Endothelial cell of umbilical vein (primary cell): ENCODE results near the gene SF3B4. TPM values are rescaled to one million over a fixed set of nuclear protein-coding genes. Genes with fewer than 3 reads are reported as not detected.

Source experiments
- BruUV-seq: library from RNA; stranded (reverse); fragments of 400-500 nt; replicated peaks from 2 replicates; lab custom pipeline; 2021; lab: Mats Ljungman, UMichigan
- CTCF ChIA-PET: fragments of 300-600, 350-600 bp; sonication (Branson Sonifier 250); formaldehyde crosslinking; loops from one replicate; lab custom pipeline; 2021; ENCODE audit warnings: antibody characterized with exemption, inconsistent platforms; lab: Charles Lee
- POLR2A ChIA-PET: fragments of 300-600, 350-600 bp; sonication (Branson Sonifier 250); formaldehyde crosslinking; loops from one replicate; lab custom pipeline; 2021; ENCODE audit warnings: antibody characterized with exemption, inconsistent platforms; lab: Charles Lee
- DNase-seq: peaks from one replicate; pipeline ENCODE4 v3.0.0-alpha.2; 2011; ENCODE audit warnings: low read depth, low spot score
- FAIRE-seq: peaks from 2 replicates; lab custom pipeline; 2011; peaks lifted over from hg19 to GRCh38; lab: Jason Lieb, UNC
- H2AFZ ChIP-seq: 2 replicates; pipeline ENCODE4 v1.6.0; 2012; ENCODE audit warnings: low read depth, low read length, control low read depth, inconsistent platforms
- H3K27ac ChIP-seq: 2 replicates; pipeline ENCODE4 v1.5.1; 2011; ENCODE audit warnings: low read depth, mild to moderate bottlenecking, control low read depth, low read length, moderate library complexity; ENCODE audit not compliant: insufficient read depth
- H3K27me3 ChIP-seq, 2 experiments: 2 replicates each; pipeline versions ENCODE4 v1.6.0 to v1.6.1; 2011; ENCODE audit warnings: low read length in 2 of 2, mixed read lengths in 1 of 2; ENCODE audit not compliant: control insufficient read depth in 2 of 2, insufficient read depth in 2 of 2
- H3K36me3 ChIP-seq, 2 experiments: 2 replicates in 1 of 2; 3 replicates in 1 of 2; pipeline ENCODE4 v1.5.1; 2011; ENCODE audit warnings: low read length in 2 of 2, mild to moderate bottlenecking in 1 of 2, moderate library complexity in 1 of 2; ENCODE audit not compliant: control insufficient read depth in 2 of 2, insufficient read depth in 2 of 2; ENCODE audit errors: extremely low read depth in 1 of 2
- H3K4me1 ChIP-seq: 3 replicates; pipeline ENCODE4 v1.5.1; 2011; ENCODE audit warnings: mild to moderate bottlenecking, low read length; ENCODE audit not compliant: control insufficient read depth, insufficient read depth; ENCODE audit errors: extremely low read depth
- H3K4me2 ChIP-seq: 2 replicates; pipeline ENCODE4 v1.6.1; 2011; ENCODE audit warnings: low read length, control low read depth, mixed read lengths; ENCODE audit not compliant: insufficient read depth
- H3K4me3 ChIP-seq, 3 experiments: fragments of 200-600 bp in 1 of 3; sonication (generic), shearing (Covaris generic) in 1 of 3; replicated peaks in 1 of 3; 2 replicates each; pipeline ENCODE4 v1.5.1; 2011 to 2016; ENCODE audit warnings: control low read depth in 3 of 3, low read length in 3 of 3, mild to moderate bottlenecking in 2 of 3, inconsistent platforms in 1 of 3, low read depth in 1 of 3, moderate library complexity in 1 of 3; ENCODE audit not compliant: insufficient read depth in 1 of 3
- H3K79me2 ChIP-seq: 2 replicates; pipeline ENCODE4 v1.6.0; 2012; ENCODE audit warnings: low read length, inconsistent platforms; ENCODE audit not compliant: control insufficient read depth, insufficient read depth
- H3K9ac ChIP-seq: replicated peaks from 2 replicates; pipeline ENCODE3; 2011; ENCODE audit warnings: low read length, control low read depth; ENCODE audit not compliant: insufficient read depth; ENCODE audit errors: extremely low read depth
- H3K9me1 ChIP-seq: replicated peaks from 3 replicates; pipeline ENCODE4 v1.6.0; 2011; ENCODE audit warnings: mild to moderate bottlenecking, low read length; ENCODE audit not compliant: control insufficient read depth, insufficient read depth; ENCODE audit errors: extremely low read depth
- H3K9me3 ChIP-seq: replicated peaks from 2 replicates; pipeline ENCODE4 v1.5.1; 2012; ENCODE audit warnings: low read length, inconsistent platforms; ENCODE audit not compliant: control insufficient read depth, insufficient read depth
- H4K20me1 ChIP-seq: replicated peaks from 2 replicates; pipeline ENCODE3; 2011; ENCODE audit warnings: mild to moderate bottlenecking, low read length; ENCODE audit not compliant: control insufficient read depth, insufficient read depth; ENCODE audit errors: extremely low read depth
- CTCF ChIP-seq, 2 donors: IDR thresholded peaks; 1 replicate in 1 of 2; 2 replicates in 1 of 2; pipeline ENCODE4 v1.5.1; 2011; ENCODE audit warnings: low read length in 2 of 2, mild to moderate bottlenecking in 2 of 2, moderate library complexity in 2 of 2, control low read depth in 1 of 2, inconsistent platforms in 1 of 2, low read depth in 1 of 2; ENCODE audit not compliant: insufficient read depth in 1 of 2; ENCODE audit errors: extremely low read depth in 1 of 2
- FOS ChIP-seq: IDR thresholded peaks from 2 replicates; pipeline ENCODE4 v1.6.1; 2011; ENCODE audit warnings: mild to moderate bottlenecking, low read length, moderate library complexity, borderline replicate concordance; ENCODE audit not compliant: insufficient read depth
- JUN ChIP-seq: IDR thresholded peaks from 2 replicates; pipeline ENCODE4 v1.6.1; 2011; ENCODE audit warnings: borderline replicate concordance, low read depth; ENCODE audit not compliant: insufficient read length, insufficient read depth
- POLR2A ChIP-seq: IDR thresholded peaks from 2 replicates; pipeline ENCODE4 v1.6.1; 2012; ENCODE audit warnings: low read depth, mild to moderate bottlenecking, control low read depth, low read length
- dilution Hi-C: fragments of 300-500 bp; cut with MboI; formaldehyde crosslinking; loops from one replicate; pipeline ENCODE4 v1.15.0; 2019; ENCODE audit warnings: low sequenced_read_pairs; ENCODE audit not compliant: extremely low pct_ligation_motif_present
- intact Hi-C: fragments of 100-400 bp; cut with micrococcal nuclease; formaldehyde crosslinking; loops from one replicate; pipeline ENCODE4 v1.10.0; 2022
- polyA plus RNA-seq, 4 experiments: library from polyadenylated mRNA; depleted of rRNA in 3 of 4; stranded (reverse) in 3 of 4; unstranded in 1 of 4; fragments of >200 nt; gene quantifications; 2 replicates each; pipeline versions ENCODE4 v1.2.1 to v1.2.3, GENCODE V29; 2011 to 2012; ENCODE audit warnings: missing spikeins in 1 of 4
- total RNA-seq: library from RNA; stranded (reverse); gene quantifications from 2 replicates; pipeline ENCODE4 v1.2.3, GENCODE V29; 2021

The SF3B4 gene
- total and polyA plus RNA-seq, 2 donors (not counting 3 experiments of a cell fraction or from before 2014, with no cell fraction given): 62.7 to 74.4 TPM

GRCh38 chr1:149932474-149932873 lies 4.9 kb upstream of the SF3B4 start:
- Histone ChIP-seq H2AFZ (no peak overlapping the region), H4K20me1 (no peaks in the 10 kb centered on the region), H3K79me2 (no peaks in the 10 kb centered on the region), H3K9me3 (no peaks in the 10 kb centered on the region), H3K9ac (no peak overlapping the region), H3K4me3 (no peak overlapping the region), H3K4me1 (peaks cover 31% of the 10 kb centered on the region), H3K27me3 (no peaks in the 10 kb centered on the region), H3K36me3 (no peaks in the 10 kb centered on the region), H3K9me1 (no peaks in the 10 kb centered on the region), H3K4me2 (no peak overlapping the region), H3K27ac (no peak overlapping the region)
- FAIRE-seq (no peak), DNase-seq (no peak)
- ChIA-PET POLR2A (no interaction called here), CTCF (interaction anchor here (1.6 kb wide), 1 partner anchor 9 kb away, joined by 5 read pairs; no protein-coding TSS in a partner anchor)
- intact Hi-C loops (no loop called here), dilution Hi-C loops (no loop called here)
- TF ChIP-seq POLR2A: no peak
- BruUV-seq: no TSS peak

DNA sequence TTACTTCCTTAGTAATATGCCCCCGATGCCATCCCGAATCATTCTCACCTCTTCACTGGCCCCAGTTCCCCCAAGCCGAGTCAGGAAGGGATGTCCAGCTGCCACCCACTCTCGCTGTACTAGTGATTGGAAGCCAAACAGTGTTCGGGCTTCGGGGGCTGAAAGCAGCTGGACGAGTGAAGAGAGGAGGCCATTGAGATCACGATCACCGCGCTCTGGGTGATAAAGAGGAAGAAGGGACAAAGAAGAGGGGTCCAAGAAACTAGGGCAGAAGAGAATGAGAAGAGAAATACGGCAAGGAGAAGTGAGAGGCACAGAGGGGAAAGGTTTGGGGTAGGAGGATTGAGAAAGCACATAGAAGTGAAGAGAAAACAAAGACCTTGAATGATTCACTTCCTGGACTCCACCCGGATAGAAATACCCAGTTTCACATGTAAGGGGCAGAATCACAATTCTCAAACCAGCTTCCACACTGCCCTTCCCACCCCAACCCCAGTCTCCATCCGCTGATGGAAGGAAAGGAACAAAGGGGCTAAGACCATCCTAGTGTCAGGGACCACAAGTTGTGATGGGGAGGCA lies 3.7 kb upstream of the SF3B4 start:
- dilution Hi-C loops (no loop called here), intact Hi-C loops (no loop called here)
- Histone ChIP-seq H3K79me2 (peaks cover 10% of the 10 kb centered on the region), H3K9me3 (no peaks in the 10 kb centered on the region), H3K4me1 (peaks cover 27% of the 10 kb centered on the region), H2AFZ (peak overlapping the region; percentile 37), H3K4me3 (no peak overlapping the region), H3K4me2 (peak overlapping the region; percentile 32), H3K9ac (no peak overlapping the region), H3K9me1 (no peaks in the 10 kb centered on the region), H4K20me1 (no peaks in the 10 kb centered on the region), H3K27ac (peak overlapping the region; percentile 36), H3K36me3 (peaks cover 0 to 1% of the 10 kb centered on the region in 2 experiments), H3K27me3 (no peaks in the 10 kb centered on the region)
- BruUV-seq: no TSS peak
- ChIA-PET POLR2A (no interaction called here), CTCF (no interaction called here)
- TF ChIP-seq FOS: peak; percentile 48
- no peak for TF ChIP-seq JUN
- TF ChIP-seq CTCF (IDR thresholded peaks at IDR 0.05; ENCODE audit: extremely low read depth in 1 of 2, insufficient read depth in 1 of 2, low read depth in 1 of 2, low read length in 2 of 2): no peak
- FAIRE-seq (peak; percentile 85), DNase-seq (peak; percentile 14)
